NCI-H2081 treated with DMSO at 0.1 percent for 48 hours (cell line): ENCODE results near the gene VRK1.

Experiments
- DNase-seq: peaks from one replicate; lab custom pipeline; 2025; lab: John Stamatoyannopoulos, UW

Gene VRK1

DNA sequence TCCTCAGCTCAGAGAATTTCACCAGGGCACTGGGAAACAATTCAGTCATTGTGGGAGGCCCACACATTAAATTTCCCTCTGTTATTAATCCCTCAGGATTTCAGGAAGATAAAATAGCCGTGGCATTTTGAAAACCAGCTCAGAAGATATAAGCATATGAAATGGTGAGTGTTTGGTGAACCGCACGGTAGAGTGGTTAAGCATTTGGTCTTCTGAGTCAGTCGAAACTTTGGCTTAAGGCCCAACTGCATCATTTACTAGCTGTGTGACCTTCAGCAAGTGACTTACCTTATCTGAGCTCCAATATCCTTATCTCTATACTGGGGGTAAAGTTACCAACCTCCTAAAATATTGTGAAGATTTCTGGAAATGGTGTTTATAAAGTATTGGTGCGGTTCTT lies 5.2 kb upstream of the VRK1 start:
- no peak for DNase-seq

DNA sequence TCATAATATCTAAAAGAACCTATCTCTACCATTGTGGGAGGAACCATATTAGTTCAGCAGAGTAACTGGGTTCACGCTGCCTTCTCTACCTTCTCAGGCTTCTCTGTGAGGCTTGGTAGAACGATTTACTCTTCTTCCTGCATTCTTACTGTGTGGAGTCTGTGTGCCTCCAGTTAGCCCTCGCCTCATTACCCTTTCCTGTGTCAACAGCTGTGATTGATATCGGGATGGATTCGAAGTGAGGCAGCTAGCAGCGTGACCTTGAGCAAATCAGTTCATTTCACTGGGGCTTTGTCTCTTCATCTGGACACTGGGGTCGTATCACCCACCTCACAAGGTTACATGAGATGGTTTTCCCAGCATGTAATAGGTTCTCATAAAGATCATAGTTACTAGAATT lies 4.6 kb upstream of the VRK1 start:
- DNase-seq: no peak

DNA sequence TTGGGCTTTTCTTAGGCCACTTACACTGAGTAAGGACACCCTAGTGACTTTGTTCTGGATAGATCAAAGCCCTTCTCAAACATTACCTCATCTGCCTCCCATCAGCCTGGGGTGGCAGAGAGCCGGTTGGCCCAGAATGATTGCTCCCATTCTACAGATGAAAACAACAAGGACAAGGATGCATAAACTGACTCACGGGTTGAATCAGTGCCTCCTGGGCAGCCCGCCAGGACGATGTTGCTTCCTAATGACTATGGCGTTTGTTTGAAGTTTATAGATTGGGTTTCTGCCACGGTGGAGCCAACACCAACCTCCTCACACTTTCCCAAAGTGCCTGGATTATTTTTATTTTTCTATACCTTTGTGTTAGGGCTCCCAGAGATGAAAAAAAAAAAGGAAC lies 3.6 kb upstream of the VRK1 start:
- DNase-seq: no peak

DNA sequence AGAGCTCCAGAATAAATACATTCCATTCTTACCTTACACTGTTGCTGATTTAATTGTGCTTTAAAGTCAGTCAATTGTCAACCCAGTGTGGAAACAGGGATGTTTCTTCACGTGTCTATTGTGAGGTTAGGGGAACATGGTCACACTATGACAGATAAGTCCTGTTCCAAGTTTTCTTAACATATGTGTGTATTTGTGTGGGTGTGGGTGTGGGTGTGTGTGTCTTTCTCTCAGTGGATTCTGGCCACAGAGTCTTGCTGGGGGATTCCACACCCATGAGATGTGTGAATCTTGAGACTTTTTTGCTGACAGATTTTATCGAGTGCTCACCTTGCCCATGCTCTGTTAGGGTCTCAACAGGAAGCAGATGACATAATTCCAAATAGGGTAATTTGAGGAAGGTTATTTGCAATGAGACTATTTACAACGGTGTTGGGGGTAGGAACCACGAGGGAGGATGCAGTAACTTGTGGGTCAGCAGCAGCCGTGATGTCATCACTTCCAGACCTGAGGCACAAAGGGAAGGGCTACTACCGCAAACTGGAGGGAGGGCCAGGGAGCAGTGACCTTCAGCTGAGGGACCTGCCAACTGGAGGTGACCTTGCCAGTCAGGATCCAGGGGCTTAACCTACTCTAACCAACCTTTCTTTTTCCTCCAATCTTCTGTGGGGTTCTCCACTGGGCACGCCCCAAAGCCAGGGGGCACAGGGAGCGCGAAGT lies 1.9 kb upstream of the VRK1 start:
- DNase-seq: no peak

DNA sequence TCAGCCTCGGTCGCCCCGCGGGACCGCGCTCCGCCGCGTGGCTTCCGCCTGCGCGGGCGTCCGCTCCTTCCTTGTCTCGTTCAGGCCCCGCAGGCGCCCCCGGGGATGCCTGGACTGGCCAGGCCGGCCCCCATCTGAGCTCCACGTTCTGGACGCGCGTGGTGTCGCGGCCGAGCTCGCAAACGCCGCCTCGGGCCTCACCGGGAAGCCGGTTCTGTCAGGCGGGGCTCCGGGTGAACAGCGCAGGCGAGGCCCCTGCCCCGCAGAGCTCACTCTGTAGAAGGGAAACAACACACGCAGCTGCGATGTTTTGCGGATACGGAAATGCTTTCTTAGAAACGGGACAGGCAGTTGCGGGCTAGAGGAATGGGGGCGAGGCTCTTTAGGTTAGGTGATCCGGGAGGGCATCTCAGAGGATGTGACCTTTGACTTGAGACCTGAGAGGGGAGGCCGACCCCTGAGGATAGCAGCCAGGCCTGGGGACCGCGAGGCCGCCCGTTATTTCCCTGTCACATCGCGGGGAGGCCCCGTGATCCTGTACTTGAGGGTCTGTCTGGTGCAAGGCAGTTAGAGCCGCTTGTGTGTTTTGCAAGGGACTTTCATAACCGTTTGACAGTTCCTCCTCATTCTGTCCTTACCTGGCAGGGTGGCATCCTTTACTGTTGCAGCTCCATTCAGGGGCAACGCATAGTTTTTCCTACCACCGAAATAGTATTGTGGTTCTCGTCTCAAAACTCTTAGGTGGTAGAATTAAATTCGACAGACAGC lies 584 bp downstream of the VRK1 start:
- DNase-seq: no peak

DNA sequence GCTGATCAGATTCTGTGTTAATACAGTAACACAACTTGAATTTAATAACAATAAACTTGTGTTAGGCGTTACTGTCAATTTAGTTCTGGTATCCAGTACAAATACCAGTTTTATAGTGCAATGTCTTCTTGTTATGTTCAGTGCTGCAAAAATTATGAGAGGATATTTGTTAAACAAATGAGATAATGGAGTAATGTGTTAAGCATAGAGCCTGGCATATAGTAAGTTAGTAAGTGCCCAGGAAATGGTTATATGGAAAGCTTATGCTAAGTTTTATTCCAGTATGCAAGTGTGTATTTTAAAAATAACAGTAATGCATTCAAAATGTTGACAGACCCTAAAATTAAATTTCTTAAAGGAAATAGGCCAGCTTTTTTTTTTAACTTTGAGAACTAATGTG lies 1.8 kb downstream of the VRK1 start:
- no peak for DNase-seq

DNA sequence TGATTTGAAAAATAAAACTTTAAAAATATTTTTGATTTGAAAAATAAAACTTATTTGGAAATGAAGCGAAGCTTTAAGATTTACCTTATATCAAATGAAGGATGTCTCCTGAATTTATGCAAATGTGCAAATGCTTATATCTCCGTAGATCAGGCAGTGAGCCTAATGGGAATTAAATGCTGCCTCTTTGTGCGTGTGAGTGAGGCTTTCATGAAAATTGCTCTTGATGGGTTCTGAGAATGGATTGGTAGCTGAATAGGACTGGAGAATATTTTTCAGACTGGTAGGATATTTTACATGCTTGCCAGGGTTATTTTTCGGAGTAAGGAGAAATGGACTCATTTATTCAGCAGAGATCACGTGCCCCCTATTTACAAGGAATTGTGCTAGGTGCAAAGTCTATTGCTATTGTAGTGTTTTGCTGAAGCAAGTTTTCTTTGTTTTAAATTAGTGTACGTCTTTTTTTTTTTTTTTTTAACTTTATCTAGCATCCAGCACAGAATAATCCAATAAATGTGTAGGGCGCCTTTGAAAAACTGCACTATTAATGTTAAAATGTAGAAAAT lies 2.4 kb downstream of the VRK1 start:
- no peak for DNase-seq

DNA sequence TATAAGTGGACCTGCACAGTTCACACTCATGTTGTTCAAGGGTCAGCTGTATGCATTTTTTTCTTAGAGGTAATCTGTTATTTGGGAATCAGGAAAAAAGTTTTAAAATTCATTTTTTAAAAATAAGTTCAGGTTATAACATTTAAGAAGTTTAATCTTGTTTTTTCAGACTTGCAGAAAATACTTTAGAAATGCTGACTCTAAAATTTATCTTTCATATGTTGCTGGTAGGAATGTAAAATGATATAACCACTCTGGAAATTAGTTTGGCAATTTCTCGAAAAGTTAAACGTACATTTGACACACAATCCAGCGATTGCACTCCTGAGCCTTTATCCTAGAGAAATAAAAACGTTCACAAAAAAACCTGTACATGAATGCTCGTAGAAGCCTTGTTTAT lies 4.7 kb downstream of the VRK1 start:
- DNase-seq: no peak

DNA sequence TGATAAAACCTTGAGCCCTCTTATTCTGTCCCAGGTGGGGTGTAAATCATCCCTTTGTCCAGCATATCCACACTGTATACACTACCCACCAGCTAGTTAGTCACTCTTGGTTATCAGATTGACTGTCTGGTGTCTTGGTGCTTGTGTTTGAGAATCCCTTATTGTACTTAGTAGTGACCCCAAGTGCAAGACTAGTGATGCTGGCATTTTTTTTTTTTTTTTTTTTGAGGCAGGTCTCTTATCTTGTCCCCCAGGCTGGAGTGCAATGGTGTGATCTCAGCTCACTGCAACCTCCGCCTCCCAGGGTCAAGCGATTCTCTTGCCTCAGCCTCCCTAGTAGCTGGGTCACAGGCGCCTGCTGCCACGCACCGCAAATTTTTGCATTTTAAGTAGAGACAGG lies 5.8 kb downstream of the VRK1 start:
- no peak for DNase-seq

DNA sequence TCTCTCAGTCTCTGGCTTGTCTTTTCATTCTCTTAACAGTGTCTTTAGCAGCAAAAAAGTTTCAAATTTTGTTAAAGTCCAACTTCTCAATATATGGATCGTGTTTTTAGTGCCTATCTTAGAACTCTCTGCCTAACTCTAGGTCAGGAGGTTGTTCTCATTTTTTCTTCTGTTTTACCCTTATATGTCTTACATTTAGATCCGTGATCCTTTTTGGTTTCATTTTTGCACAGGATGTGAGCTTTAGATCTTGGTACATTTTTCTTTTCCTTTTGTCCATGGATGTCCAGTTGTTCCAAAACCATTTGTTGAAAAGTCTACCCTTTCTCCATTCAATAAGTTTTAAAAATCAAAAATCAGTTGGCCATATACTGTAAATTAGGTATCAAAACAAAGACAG lies 6.8 kb downstream of the VRK1 start:
- no peak for DNase-seq

DNA sequence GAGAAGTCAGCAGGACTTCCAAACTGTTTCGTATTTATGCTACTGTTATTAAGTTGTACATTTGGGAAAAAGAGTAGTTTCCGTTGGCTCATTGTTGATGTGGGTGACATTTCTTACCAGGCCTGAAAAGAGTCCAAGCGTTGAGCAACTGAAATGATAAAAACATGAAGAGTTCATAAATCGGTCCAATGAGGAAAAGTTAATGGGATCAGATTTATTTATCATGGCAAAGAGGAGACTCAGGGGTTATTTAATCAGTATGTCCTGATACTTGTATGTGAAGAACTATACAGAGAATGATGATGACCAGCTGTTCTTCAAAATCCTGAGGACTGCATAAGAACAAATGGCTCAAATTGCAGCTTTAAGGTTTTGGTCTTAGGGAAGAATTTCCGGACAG lies 7.7 kb downstream of the VRK1 start:
- DNase-seq: no peak

DNA sequence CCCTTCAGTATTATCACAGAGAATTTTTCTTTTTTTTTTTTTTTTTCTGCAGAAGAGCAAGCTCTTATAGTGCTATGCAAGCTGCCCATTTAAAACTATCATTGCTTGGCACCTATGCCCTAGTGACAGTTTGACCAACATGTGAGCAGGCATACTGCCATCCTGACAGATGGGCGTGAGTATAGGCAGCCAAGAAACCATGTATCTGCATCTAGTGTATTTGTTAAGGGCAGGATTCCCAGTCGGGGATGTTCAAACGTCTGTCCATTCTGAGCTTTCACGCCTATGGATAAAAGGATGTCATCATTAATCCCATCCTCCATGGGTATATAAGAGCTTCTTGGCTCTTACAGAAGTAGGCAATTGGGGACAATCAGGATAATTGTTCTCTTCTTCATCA lies 8.8 kb downstream of the VRK1 start:
- no peak for DNase-seq

DNA sequence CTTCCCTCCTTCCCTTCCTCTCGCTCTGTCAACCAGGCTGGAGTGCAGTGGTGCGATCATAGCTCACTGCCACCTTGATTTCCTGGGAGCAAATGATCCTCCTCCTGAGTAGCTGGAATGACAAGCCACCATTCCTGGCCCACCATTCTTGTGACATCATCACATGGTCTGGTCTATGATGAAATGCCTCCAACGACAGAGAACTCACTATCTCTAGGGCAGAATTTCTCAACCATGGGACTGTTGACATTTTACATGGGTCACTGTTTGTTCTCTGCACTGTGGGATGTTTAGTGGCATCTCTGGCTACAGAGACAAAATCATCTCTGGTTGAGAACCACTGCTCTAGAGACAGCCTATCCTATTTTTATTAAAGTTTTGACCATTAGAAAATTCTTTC lies 9.7 kb downstream of the VRK1 start:
- no peak for DNase-seq

DNA sequence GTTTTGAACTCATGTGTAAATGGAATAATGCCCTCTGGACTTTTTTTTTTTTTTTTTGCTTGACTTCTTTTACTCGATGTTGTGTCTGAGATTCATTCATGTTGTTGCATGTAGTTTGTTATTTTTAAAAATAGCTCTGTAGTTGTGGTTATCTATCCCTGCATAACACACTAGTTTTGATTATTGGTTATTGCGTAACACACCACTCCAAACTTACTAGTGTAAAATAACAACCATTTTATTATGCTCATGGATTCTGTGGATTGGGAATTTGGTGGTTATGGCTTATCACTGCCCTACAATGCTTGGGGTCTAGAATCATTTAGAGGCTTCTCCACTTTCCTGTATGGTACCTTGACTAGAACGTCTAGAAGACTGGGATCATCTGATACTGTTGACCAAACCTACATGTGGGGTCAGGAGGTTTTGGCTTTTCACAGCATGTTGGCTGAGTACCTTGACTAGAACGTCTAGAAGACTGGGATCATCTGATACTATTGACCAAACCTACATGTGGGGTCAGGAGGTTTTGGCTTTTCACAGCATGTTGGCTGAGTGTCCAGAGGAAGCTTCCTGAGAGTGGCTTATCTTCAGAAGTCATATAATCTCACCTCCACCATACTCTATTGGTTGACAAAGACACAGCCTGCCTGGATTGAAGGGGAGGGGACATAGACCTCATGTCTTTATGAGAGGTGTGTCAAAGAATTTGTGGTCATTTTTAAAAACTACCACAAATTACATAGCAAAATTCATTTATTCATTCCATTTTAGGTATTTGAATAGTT lies 11.6 kb downstream of the VRK1 start:
- no peak for DNase-seq

DNA sequence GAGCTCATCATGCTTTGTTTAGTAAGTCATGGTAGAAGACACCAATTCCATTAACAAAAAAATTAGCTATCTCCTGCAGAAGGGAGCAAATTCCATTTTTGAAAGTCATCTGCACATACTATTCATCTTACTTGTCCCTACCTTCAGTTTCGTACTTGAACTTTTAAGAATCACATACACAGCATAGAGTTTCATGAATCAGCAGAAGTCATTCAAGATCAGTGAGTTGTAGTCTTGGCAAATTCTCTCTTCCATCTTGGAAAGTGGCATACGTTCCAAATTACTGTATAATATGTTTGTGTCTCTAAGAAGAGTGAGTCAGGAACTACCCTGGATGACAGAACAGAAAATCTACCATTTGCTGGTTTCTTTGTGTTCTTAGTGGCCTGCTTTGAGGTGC lies 14.1 kb downstream of the VRK1 start:
- DNase-seq: no peak

DNA sequence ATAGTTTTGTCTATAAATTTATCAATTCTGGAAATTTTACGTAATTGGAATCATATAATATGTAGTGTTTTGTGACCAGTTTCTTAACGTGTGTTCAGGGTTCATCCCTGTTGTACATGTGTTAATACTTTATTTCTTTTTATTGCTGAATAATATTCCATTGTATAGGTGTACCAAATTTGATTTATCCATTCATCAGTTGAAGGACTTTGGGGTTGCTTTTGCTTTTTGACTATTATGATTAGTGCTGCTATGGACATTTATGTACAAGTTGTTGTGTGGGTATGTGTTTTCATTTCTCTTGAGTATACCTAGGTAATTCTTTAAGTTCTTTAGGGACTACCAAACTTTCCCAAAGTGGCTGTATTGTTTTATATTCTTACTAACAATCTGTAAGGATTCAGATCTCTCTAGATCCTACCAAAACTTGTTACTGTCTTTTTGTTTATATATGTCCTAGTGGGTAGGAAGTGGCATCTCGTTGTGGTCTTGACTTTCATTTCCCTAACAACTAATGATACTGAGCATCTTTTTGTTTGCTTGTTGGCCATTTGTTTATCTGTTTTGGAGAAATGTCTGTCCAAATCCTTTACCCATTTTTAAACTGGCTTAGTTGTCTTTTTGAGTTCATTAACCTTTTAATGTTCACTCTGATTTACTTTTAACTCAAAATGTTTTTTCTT lies 14.9 kb downstream of the VRK1 start:
- DNase-seq: no peak

DNA sequence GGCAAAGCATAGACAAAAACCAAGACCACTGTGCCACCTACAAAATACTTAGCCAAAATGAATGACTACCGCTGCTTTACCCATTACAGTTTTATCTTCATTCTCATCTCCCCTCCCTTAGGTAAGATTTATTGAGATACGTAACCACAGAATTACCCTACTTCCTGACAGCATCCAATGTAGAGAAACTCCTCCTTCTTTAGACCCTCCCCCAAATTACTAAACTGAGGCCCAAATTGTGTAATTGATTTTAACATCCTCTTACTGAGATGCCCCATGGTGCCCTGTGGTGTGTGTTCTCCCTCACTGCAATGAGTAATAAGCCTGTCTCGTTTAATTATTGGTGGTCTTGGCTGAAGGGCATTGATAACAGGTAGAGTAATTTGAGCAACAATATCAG lies 19.1 kb downstream of the VRK1 start:
- no peak for DNase-seq

DNA sequence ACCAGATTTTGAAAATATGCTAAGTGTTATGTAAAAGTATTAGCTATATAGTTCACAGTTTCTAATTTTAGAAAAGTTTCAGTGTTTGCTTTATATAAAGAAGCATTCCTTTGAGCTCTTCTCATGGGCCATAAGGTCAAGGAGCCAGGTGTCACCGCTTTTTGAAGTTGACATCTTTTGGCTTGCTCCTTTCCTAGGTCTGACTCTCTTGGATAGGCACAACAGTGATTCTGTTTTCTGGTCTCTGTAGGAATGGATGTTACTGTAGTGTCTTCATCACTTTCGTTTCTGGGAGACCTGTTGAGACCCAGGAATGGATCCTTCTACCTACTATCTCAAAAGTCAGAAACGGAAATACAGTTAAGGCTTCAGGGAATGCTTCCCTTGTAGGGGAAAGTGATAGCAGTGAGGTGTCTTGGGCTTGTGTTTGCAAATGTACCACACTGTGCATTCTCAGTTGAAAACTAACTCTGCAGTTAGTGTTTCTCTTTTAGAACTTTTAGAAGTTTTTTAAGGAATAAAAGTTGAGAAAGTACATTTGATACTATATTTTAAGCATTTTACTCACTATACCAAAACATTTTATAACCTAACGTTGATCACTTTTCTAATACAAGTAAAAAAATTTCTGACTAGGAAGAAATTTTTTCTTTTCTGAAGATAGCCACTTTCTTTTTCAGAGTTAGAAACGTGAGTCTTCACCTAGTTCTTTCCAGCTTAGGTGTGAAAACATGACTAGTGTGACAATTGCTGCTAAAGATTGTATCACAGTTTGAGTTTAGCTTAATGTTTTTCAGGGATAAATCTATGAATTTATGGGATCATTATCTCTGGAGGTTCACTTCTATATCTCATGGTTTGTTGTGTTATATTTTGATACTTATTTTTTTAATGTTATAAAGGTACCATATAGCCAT lies 20.8 kb downstream of the VRK1 start:
- DNase-seq: no peak

DNA sequence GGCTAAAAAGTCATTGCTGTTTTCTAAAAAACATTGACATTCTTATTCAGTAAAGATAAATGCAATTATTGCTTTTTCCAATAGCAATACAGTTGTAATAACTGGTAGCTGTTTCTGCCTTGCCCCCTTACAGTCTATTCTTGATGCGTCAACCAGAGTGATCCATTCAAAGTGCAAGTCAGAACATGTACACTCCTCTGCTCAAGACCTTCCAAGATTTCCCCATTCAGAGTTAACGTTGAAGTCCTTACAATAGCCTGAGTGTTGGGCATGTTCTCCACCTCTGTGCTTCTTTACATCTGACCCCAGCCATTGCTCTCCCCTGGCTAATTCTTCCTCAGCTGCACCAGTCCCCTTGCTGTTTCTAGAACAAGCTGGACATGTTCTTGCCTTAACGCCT lies 24.3 kb downstream of the VRK1 start:
- DNase-seq: no peak

DNA sequence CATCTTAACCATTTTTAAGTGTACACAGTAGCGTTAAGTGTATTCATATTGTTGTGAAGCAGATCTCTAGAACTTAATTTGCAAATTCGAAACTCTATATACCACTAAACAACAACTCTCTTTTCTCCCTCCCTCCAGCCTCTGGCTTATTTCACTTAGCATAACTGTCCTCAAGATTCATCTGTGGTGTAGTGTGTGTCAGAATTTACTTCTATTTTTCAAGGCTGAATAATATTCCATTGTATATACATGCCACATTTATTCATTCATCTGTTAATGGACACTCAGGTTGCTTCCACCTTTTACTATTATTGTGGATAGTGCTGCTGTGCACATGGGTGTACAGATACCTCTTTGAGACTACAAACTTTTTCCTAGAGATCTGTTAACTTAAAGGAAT lies 26.5 kb downstream of the VRK1 start:
- no peak for DNase-seq

DNA sequence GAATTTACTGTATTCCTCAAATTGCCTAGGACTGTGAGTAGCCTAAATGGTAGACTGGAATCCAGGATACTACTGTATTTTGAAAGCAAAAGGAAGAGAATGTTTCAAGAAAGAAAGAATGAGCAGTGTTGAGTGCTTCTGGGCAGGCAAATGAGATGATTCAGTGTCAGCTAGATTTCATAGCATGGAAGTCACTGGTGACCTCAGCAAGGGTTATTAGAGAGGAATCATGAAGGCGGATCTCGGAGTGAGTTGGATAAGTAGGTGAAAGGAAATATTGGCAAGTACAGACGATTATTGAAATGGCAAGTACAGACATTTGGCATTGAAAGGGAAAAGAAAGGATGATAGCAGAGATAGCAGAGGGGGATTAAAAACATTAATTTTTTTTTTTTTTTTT lies 27.1 kb downstream of the VRK1 start:
- no peak for DNase-seq
